RPMI8226 (cell line): ENCODE data around the gene PIEZO2.

Experiments used
- DNase-seq: peaks from one replicate; pipeline ENCODE4 v3.0.0-alpha.2; 2015

Gene PIEZO2

DNA sequence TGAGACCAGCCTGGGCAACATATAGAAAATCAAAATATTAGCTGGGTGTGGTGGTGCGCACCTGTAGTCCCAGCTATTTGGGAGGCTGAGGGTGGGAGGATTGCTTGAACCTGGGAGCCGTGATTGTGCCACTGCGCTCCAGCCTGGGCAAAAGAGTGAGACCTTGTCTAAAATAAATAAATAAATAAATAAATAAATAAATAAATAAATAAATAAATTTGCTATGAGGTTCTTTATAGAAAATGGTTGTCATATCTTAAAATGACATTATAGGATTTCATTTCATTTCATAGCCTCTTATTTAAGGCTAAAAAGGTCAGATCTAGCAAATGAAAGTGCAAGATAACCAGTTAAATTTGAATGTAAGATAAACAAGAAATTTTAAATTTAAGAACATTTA lies 430.6 kb downstream of the PIEZO2 start:
- DNase-seq, result no peak

DNA sequence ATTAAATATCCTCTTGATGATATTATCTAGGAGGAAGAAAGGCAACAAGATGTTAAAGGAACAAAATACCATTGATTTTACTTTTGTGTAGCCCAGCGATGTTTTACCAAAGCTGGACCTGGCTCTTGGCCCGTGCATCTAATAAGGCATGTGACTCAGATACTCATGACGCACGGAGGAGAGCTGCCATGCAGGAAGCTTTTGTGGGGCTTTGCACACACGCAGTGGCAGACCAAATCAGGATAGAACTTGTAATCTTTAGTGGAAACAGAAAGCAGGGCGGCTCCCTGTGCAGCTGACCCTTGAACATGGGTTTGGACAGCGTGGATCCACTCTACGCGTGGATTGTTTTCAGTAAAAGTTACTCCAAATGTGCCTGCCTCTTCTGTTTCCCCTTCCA lies 433.6 kb downstream of the PIEZO2 start:
- peak; percentile 24 for DNase-seq

DNA sequence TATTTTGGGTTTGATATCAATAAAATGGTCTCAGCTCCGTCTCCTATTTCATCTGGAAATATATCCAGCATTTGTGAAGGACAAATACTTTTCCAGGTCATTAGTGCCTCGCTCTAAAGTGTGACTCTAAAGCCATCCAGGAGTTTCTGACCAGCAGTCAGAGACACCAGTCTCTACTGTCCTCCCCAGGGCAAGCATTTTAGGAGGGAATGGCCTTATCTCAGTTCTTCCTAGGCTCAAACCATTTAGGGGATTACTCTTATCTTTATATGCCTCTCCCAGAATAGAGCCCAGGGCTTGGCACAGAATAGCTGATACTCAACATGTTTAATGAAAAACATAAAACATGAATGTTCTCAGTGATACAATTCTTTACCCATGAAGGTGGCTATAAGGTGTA lies 436.0 kb downstream of the PIEZO2 start:
- DNase-seq, result no peak

- no peak for DNase-seq
Observed at GRCh38 chr18:10707294-10707693, 442.1 kb downstream of the PIEZO2 start.

GRCh38 chr18:10705786-10706185 lies 443.6 kb downstream of the PIEZO2 start:
- DNase-seq, result no peak

DNA sequence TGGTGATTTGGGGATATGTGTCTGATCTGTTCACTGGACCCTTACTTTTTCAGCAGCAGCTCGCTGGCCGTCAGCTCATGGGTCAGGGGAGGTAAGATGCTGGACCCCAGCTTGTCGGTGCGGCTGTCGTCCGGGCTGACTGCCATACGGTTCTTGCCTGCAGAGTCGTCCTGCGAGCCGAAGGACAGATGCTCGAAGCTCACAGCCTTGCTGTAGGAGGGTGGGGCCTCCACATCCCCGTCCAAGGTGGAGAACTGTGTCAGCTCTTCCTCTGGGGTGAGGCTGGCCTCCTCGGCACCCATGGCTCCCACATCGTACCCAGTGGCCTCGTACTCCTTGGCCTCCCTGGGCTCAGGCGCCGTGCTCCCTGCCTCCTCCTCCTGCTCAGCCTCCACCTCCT lies 444.1 kb downstream of the PIEZO2 start:
- no peak for DNase-seq

DNA sequence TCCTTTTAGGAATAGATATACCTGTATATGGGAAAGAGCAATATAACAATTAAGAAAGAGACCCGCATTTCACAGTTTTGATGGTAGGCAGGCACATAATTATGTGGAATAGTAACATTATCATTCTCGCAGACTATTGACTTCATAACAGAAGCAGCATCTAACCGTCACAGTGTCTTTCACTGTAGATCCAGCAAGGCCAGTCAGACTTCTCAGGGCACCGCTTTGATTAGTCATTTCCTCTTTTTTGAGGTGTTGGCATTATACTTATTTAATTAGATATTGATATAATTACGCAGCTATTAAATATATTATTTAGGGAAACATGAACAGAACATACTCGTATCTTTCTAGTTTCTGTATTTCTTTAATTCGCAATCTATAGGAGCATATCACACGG lies 447.2 kb downstream of the PIEZO2 start:
- DNase-seq, result no peak

DNA sequence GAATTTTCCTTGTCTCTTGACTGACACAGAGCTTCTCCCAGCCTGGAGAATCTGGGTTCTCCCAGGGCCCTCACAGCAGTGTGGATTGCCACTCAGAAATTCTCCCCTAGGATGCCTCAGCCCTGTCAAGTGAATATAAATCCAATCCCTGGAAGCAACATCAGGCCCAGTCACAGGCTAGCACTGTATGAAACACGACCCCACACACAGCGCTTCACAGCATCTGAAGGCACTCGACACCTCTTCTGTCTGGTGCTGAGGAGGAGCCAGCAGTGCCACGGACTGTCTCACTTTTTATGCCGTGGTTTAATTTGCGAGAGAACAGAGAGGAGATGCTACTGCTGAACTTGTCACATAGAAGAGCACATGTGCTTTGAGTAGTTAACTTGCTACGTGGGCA lies 459.0 kb downstream of the PIEZO2 start:
- no peak for DNase-seq

DNA sequence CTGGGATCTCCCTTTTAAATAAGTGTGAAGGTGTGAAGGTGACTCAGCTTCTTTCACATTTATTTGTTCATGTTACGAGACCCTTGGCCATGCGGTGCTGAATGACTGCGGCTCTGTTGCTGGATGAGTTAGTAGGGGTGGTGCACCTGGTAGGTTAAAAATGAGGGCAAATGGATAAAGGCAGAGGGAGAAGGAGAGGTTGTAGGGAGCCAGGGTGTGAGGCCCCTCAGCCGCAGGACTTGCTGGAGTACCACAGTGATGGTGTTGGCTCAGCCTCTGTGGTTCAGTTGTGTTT lies 459.4 kb downstream of the PIEZO2 start:
- DNase-seq, result no peak

GRCh38 chr18:10689236-10690034 lies 459.9 kb downstream of the PIEZO2 start:
- no peak for DNase-seq

- no peak for DNase-seq
Observed at GRCh38 chr18:10688766-10689165, 460.6 kb downstream of the PIEZO2 start.

- no peak for DNase-seq
Observed at GRCh38 chr18:10687161-10687925, 462.0 kb downstream of the PIEZO2 start.

- DNase-seq, result no peak
Observed at GRCh38 chr18:10686308-10686707, 463.1 kb downstream of the PIEZO2 start.

DNA sequence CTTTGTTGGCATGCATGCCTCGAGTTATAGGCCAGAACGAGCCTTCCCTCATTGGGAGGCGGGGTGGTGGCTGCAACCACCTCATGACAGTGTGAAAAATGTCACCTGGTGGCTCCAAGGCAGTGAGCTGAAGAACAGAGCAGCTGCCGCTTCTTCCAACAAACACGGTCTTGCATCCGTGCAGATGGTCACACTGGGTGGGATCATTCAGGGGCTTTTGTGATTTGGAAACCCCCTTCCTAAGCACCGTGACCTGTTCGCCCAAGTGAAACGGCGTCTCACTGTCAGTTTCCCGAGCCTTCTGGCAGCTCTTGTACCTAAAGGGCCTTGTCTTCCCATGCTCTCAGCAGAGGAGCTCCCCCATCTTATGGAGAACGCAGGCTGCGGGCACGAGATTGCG lies 463.9 kb downstream of the PIEZO2 start:
- DNase-seq, result no peak

DNA sequence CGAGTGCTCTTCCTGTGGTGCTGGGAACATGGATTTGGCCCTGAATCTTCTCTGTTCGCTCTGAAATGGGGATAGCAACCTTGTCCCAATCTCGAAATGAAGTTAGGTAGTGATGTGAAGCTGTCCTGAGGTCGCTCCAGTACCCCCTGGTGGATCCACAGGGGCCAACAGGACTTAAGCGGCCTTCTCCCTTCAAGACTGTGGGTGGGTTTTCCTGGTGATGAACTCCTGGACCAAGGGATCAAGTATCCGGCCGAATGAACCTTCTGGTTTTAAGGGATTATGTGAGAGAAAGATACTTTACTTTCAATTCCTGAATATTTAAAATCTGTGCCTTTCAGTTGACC lies 467.0 kb downstream of the PIEZO2 start:
- no peak for DNase-seq

GRCh38 chr18:10681581-10682367 lies 467.6 kb downstream of the PIEZO2 start:
- no peak for DNase-seq

DNA sequence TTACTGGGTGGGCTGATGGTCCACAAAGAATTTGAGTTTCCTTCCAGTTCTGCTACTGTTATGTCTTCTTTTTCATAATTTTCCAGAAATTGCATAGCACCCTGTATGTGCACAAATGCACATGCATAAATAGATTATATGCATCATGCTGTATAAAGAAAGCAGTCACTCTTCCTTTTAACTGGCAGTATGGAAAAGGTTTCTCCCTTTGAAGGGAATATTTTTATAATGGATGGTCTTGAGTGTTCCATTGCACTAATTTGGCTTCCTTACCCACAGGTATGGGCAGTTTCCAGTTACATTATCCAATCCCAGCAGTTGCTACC lies 469.1 kb downstream of the PIEZO2 start:
- no peak for DNase-seq

DNA sequence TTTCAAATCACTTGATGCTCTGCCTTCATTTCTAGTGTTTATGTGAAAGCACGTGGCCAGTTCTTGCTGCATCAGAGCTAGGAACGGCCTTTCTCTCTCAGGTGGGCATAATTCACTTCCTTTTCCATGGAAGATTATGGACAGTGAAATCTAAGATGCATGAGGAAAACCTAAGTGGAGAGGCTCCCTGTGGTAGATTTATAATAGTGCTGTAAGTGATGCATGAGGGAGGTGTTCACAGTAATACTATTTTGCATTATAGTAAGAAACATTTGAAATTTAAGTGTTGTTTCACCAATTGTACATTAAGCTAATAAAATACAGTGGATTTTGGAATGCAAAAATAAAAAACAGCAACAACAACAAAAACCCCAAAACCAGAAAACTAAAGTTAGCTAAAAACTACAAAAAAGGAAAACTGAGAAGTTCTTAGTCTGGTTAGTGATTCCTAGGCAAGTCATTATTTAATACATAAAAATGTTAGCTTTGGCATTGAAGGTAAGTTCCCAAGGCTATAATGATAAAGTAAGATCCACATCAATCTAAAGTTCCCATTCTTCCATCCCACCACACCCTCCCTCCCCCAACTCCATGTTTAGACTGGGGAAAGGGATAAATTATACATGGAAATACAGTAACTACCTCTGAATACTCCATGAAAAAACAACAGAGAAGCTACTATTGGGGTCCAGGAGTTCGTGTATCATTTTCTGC lies 469.7 kb downstream of the PIEZO2 start:
- no peak for DNase-seq

DNA sequence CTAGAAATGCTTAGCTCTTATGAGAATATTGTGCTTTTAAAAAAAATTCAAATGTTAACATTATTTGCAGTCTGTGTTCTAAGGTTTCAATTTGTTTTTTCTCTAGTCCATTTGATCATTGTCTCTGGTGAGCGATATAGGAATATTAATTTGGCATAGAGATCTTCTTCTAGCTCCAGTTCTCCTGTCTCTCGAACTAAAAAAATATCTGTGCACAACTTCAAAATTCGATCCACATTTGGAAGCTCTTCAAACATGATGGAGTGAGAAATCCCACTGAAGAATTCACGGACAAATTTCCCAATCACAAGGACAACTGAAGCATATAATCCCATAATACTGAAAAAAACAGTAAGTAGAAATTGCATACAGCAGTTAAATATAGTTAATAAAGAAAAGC lies 477.9 kb downstream of the PIEZO2 start:
- no peak for DNase-seq

- no peak for DNase-seq
Observed at GRCh38 chr18:10670856-10671255, 478.5 kb downstream of the PIEZO2 start.

DNA sequence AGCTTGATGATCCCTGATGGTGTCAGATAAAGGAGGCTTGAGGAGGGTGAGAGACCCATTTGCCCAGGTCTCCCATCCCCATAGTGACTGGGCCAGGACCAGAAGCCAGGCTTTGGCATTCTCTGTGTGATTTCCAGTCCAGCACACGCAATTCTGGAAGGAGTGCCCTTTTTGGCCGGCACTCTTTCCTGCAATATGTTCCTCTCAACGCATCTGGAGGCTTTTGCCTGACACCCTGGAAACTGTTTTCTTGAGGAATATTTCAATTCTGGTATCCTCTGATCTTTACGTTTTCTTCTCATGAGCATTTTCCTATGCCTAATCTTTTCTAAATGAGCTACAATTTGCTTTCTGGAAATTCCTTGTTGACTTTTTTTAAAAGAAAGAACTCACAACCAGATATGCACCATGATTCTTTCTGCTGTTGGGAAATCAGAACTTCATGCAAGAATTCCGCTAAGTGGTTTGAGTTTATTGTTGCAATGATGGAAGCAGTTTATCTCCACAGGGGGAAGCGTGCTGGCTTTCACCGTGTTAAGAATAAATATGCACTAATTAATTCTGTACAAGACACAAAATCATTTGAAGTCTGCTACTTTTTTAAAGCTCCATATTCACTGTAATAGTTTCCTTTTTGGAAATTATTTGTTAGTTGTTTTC lies 479.8 kb downstream of the PIEZO2 start:
- DNase-seq, result no peak

DNA sequence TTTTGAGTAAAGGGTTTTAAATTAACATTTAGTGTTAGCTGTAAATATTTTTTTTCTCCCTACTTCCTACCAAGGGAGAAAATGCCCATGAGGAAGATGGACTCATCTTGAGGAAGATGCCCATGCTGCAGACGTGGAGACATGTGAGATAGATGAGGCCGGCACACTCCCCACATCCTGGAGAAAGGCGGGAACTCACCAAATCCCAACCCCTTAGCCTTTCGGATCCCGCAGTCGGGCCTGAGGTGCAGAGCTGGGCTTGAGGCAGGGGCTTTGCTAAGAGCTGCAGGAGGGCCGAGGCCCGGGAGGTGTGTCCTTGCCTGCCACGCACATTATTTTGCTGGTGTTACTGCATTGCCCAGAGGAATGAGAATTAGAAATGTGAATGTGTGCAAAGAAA lies 485.6 kb downstream of the PIEZO2 start:
- DNase-seq, result no peak

DNA sequence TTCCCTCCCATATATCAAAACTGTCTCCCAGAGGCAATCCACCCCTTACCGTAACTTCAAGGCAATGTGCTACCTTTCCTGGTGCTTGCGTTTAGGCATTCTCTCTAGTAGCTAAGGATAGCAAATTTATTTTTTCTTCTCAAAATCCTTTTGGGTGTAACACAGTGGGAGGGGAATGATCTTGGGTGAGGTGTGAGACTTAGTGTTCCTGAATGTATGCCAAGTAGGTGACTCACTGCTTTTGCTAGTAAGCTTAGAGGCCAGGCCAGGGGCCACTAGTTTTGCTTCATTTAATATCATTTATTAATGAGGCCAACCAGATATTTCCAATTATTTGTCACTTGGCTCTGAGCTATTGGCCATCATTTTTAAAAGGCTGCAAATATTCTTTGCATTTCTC lies 488.1 kb downstream of the PIEZO2 start:
- peak; percentile 84 for DNase-seq
